ENCODE data around the gene SPRYD3.

DNA sequence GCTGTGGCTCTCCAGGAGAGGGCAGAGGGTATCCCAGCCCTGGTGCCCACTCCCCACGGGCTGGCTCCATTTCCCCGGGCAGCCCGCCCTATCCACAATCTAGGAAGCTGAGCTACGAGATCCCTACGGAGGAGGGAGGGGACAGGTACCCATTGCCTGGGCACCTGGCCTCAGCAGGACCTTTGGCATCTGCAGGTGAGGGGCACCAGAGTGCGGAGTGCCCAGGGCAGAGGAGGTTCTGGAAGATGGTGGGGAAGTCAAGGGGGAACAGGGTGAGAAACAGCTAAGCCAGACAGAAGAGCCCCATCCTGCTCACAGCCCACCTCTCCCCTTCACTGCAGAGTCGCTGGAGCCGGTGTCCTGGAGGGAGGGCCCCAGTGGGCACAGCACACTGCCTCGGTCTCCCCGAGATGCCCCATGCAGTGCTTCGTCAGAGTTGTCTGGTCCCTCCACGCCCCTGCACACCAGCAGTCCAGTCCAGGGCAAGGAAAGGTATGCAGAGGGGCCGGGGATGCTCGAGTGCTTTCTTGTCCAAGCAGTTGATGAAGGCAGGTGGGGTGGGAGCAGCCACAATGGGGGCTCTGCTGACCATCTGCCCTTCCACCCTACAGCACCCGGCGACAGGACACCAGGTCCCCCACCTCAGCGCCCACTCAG, 19.0 kb downstream of the SPRYD3 start:
- no peak for TF ChIP-seq POLR2A (IDR thresholded peaks at IDR 0.05)
- TF ChIP-seq, protein P1, sequence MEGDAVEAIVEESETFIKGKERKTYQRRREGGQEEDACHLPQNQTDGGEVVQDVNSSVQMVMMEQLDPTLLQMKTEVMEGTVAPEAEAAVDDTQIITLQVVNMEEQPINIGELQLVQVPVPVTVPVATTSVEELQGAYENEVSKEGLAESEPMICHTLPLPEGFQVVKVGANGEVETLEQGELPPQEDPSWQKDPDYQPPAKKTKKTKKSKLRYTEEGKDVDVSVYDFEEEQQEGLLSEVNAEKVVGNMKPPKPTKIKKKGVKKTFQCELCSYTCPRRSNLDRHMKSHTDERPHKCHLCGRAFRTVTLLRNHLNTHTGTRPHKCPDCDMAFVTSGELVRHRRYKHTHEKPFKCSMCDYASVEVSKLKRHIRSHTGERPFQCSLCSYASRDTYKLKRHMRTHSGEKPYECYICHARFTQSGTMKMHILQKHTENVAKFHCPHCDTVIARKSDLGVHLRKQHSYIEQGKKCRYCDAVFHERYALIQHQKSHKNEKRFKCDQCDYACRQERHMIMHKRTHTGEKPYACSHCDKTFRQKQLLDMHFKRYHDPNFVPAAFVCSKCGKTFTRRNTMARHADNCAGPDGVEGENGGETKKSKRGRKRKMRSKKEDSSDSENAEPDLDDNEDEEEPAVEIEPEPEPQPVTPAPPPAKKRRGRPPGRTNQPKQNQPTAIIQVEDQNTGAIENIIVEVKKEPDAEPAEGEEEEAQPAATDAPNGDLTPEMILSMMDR (IDR thresholded peaks at IDR 0.05), result no peak
